Heart right ventricle (tissue), 16 donors: ENCODE data around the gene SLC2A11. TPM values are rescaled to one million over a fixed set of nuclear protein-coding genes. Genes with fewer than 3 reads are reported as not detected.

Experiments used
- ATAC-seq, 8 donors: fragments of 200-7000 bp; cut with Tn5 transposase; one replicate each; pipeline ENCODE4 v1.9.1; 2020; ENCODE audit warnings: mild to moderate bottlenecking in 8 of 8, moderate library complexity in 8 of 8, moderate number of reproducible peaks in 1 of 8
- DNase-seq, 2 donors: peaks; one replicate each; pipeline ENCODE4 v3.0.0-alpha.2; 2020
- H3K27ac ChIP-seq, 10 donors: fragments of 200-600 bp; sonication (generic) in 2 of 10; one replicate each; pipeline versions ENCODE4 v1.5.0 to v1.8.0; 2020 to 2022; ENCODE audit warnings: mild to moderate bottlenecking in 3 of 10
- H3K27me3 ChIP-seq, 7 donors: fragments of 200-600 bp; one replicate each; pipeline ENCODE4 v1.8.0; 2021 to 2022; ENCODE audit warnings: mild to moderate bottlenecking in 2 of 7
- H3K36me3 ChIP-seq, 9 donors: fragments of 200-600 bp; sonication (generic) in 1 of 9; one replicate each; pipeline versions ENCODE4 v1.5.0 to v1.8.0; 2020 to 2022; ENCODE audit warnings: mild to moderate bottlenecking in 2 of 9
- H3K4me1 ChIP-seq, 9 donors: fragments of 200-600 bp; sonication (generic) in 1 of 9; one replicate each; pipeline versions ENCODE4 v1.5.0 to v1.8.0; 2020 to 2022; ENCODE audit warnings: mild to moderate bottlenecking in 4 of 9
- H3K4me3 ChIP-seq, 10 donors: fragments of 200-600 bp; sonication (generic) in 2 of 10; one replicate each; pipeline versions ENCODE4 v1.5.0 to v1.8.0; 2020 to 2022; ENCODE audit warnings: mild to moderate bottlenecking in 7 of 10, moderate library complexity in 2 of 10
- H3K9me3 ChIP-seq, 11 donors: fragments of 200-600 bp in 10 of 11; sonication (generic) in 2 of 11; one replicate each; pipeline versions ENCODE4 v1.5.0 to v1.8.0; 2013 to 2022; ENCODE audit warnings: mild to moderate bottlenecking in 2 of 11, control low read depth in 1 of 11, moderate library complexity in 1 of 11
- WGBS, 2 donors: extraction: QIAGEN DNeasy Blood & Tissue Kit; methylation state at CpG; one replicate each; pipeline ENCODE4 v1.1.7; 2013; ENCODE audit warnings: inconsistent platforms in 1 of 2; 5-methylcytosine and 5-hydroxymethylcytosine counted together
- intact Hi-C, 10 donors: fragments of 100-400 bp; cut with DNase I; formaldehyde crosslinking; loops; one replicate each; pipeline versions ENCODE4 v1.11.1 to v1.14.2; 2022
- polyA plus RNA-seq, 2 donors: library from polyadenylated mRNA; stranded (reverse); fragments of 200-250 nt; gene quantifications; one replicate each; pipeline ENCODE4 v1.2.3, GENCODE V29; 2013
- total RNA-seq, 10 donors: library from RNA; stranded (reverse); fragmentation: NEBNext Ultra II Directional in 3 of 10; extraction: Animal tissue kit (Norgen Biotek cat#: 25700) in 3 of 10; gene quantifications; one replicate each; pipeline versions ENCODE4 v1.2.1 to v1.2.4, GENCODE V29; 2021 to 2023
- TF ChIP-seq, protein P1 (sequence below), 9 donors: fragments of 200-600 bp; sonication (generic) in 2 of 9; IDR thresholded peaks; one replicate each; pipeline versions ENCODE4 v1.5.0 to v1.8.0; 2021 to 2022; ENCODE audit warnings: antibody characterized with exemption in 9 of 9, mild to moderate bottlenecking in 5 of 9, moderate library complexity in 1 of 9
- donor health status: Arrhythmogenic right ventricular cardiomyopathy.
- donor health status: ischemic (EF 13 %, LVEDD 7.1; RV severe dilation, severe dysfunction).
- donor health status: healthy with polysubstance abuse.
- donor health status: DM: no; HTN: yes; CAD: no.
- donor health status: DM: no; HTN: no; CAD: no.
- donor health status: ischemic (EF 25% LVEDD 6.9; RV normal size, moderate dysfunction).
- donor health status: ischemic (EF 25% LVEDD 5.7; RV mildly dilated, moderate dysfunction).
- donor health status: healthy.
- donor health status: DM: yes; HTN: yes; CAD: no.
- donor health status: Ischemic cardiomyopathy.
- donor health status: ischemic (EF 35%, LVEDD 5.7; RV mildly dilated, moderate dysfunction).
- donor health status: nonischemic (EF 11% LVEDD 7.7; RV severe dilation, severe dysfunction).
- donor health status: DM: yes; HTN: yes; CAD: no.
- donor health status: PGD.
- donor health status: ischemic (EF 29% LVEDD 5.4; RV normal size, mild dysfunction).
- donor health status: nonischemic (EF 23%, LVEDD 6.1; RV moderate dilation, normal function).

SLC2A11 gene
- total and polyA plus RNA-seq, 12 donors = 8.3 to 42.1 (median 21.2) TPM

DNA sequence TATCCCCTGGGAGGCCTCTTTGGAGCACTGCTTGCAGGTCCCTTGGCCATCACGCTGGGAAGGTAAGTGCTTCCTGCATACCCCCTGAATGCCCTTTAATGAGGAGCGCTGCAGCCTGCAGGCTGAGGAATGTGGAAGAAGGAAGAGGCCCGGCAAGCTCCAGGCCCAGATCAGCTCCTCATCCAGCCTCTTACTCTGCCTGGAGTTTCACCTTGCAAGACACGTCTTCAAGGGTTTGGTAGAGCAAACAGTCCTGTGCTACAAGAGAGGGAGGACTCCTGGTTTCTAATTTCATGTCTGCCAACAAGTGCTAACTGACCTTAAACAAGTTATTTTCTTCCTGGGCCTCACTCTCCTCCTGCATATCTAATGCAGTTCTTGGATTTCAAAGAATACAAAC is 10.9 kb downstream of the SLC2A11 start:
- intact Hi-C loops = loop anchor here in 1 of 10 donors (10.0 kb wide), 1 partner anchor 86 kb away; no protein-coding TSS in a partner anchor
- Histone ChIP-seq H3K27ac (no peak overlapping the region), H3K27me3 (no peaks in the 10 kb centered on the region), H3K4me1 (peaks cover 0 to 16% (median 0%) of the 10 kb centered on the region in 9 donors), H3K4me3 (no peak overlapping the region), H3K36me3 (peaks cover 0 to 68% (median 28%) of the 10 kb centered on the region in 9 donors), H3K9me3 (no peaks in the 10 kb centered on the region)
- DNase-seq = no peak
- no peak for ATAC-seq
- 91% methylated on average over 4 of the region's 4 CpGs for WGBS, 2 donors
- TF ChIP-seq, protein P1, sequence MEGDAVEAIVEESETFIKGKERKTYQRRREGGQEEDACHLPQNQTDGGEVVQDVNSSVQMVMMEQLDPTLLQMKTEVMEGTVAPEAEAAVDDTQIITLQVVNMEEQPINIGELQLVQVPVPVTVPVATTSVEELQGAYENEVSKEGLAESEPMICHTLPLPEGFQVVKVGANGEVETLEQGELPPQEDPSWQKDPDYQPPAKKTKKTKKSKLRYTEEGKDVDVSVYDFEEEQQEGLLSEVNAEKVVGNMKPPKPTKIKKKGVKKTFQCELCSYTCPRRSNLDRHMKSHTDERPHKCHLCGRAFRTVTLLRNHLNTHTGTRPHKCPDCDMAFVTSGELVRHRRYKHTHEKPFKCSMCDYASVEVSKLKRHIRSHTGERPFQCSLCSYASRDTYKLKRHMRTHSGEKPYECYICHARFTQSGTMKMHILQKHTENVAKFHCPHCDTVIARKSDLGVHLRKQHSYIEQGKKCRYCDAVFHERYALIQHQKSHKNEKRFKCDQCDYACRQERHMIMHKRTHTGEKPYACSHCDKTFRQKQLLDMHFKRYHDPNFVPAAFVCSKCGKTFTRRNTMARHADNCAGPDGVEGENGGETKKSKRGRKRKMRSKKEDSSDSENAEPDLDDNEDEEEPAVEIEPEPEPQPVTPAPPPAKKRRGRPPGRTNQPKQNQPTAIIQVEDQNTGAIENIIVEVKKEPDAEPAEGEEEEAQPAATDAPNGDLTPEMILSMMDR (IDR thresholded peaks at IDR 0.05) = no peak

- TF ChIP-seq, protein P1 (IDR thresholded peaks at IDR 0.05) = no peak
- no peak for ATAC-seq
Measured at GRCh38 chr22:23874871-23875270, 17.2 kb downstream of the SLC2A11 start.

DNA sequence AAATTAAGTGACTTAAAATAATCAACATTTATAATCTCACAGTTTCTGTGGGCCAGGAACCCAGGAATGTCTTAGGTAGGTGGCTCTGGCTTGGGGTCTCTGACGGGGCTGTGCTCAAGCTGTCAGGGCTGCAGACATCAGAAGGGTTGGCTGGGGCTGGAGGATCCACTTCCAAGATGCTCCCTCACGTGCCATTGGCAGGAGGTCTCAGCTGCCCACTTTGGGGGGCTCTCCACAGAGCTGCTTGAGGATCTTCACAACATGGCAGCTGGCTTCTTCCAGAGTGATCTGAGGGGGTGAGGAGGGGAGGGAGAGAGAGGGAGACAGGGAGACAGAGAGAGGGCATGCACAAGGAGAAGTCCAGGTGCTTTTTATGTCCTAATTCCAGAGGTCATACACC is 18.1 kb downstream of the SLC2A11 start:
- no peaks in the 10 kb centered on the region for H3K9me3 ChIP-seq
- no peaks in the 10 kb centered on the region for H3K27me3 ChIP-seq
- H3K36me3 ChIP-seq = peaks cover 0 to 65% (median 21%) of the 10 kb centered on the region in 9 donors
- TF ChIP-seq, protein P1 (IDR thresholded peaks at IDR 0.05) = no peak
- 93 to 98% methylated on average over 2 of the region's 2 CpGs for WGBS, 2 donors
- intact Hi-C loops = loop anchor here in 2 of 10 donors (10.0 kb wide), 1 partner anchor 59 kb away; no protein-coding TSS in a partner anchor
- H3K4me3 ChIP-seq = no peak overlapping the region
- DNase-seq (no peak), ATAC-seq (no peak)
- H3K27ac ChIP-seq = no peak overlapping the region
- H3K4me1 ChIP-seq = peaks cover 0 to 12% (median 0%) of the 10 kb centered on the region in 9 donors

More at GRCh38 chr22:23874871-23875270, 17.2 kb downstream of the SLC2A11 start:
- H3K9me3 ChIP-seq = no peaks in the 10 kb centered on the region
- H3K4me3 ChIP-seq = no peak overlapping the region
- no peaks in the 10 kb centered on the region for H3K27me3 ChIP-seq
- peaks cover 0 to 73% (median 24%) of the 10 kb centered on the region in 9 donors for H3K36me3 ChIP-seq
- no peak for DNase-seq
- no peak overlapping the region for H3K27ac ChIP-seq
- intact Hi-C loops = loop anchor here in 2 of 10 donors (10.0 kb wide), 1 partner anchor 60 kb away; no protein-coding TSS in a partner anchor
- WGBS, 2 donors = 82 to 89% methylated on average over 4 of the region's 4 CpGs
- peaks cover 0 to 12% (median 0%) of the 10 kb centered on the region in 9 donors for H3K4me1 ChIP-seq

DNA sequence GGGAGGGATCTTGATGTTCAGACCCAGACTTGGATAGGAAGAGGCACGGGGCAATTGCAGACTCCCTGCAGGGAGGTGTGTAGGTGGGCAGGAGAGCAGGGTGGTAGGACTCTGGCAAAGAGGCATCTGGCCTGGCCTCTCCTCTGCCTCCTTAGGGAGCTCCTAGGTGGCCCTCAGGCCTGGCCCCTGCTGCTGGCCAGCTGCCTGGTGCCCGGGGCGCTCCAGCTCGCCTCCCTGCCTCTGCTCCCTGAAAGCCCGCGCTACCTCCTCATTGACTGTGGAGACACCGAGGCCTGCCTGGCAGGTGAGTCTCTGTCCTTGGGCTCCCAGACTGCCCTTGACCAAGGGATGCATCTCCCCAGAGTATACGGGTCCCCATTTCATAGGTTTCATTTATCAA is 19.9 kb downstream of the SLC2A11 start:
- DNase-seq (no peak), ATAC-seq (peak in 2 of 8 donors; percentile 23 to 29)
- Histone ChIP-seq H3K4me3 (no peak overlapping the region), H3K36me3 (peaks cover 0 to 70% (median 19%) of the 10 kb centered on the region in 9 donors), H3K27ac (peak overlapping the region in 2 of 10 donors; percentile 26 to 36), H3K27me3 (no peaks in the 10 kb centered on the region), H3K4me1 (peaks cover 0 to 12% (median 0%) of the 10 kb centered on the region in 9 donors), H3K9me3 (no peaks in the 10 kb centered on the region)
- WGBS, 2 donors = 94 to 96% methylated on average over 8 of the region's 8 CpGs
- intact Hi-C loops = loop anchor here in 2 of 10 donors (10.0 kb wide), 1 partner anchor 57 kb away; no protein-coding TSS in a partner anchor
- TF ChIP-seq, protein P1 (IDR thresholded peaks at IDR 0.05) = no peak
